GM23338 (cell line): ENCODE data around the gene ZFYVE21. TPM values are rescaled to one million over a fixed set of nuclear protein-coding genes. Genes with fewer than 3 reads are reported as not detected.

Experiments
- ATAC-seq: fragments of 200-7000 bp; cut with Tn5 transposase; 3 replicates; pipeline ENCODE4 v1.9.1; 2020
- DNase-seq: peaks from one replicate; pipeline ENCODE4 v3.0.0-alpha.2; 2015; ENCODE audit warnings: low spot score
- H2AFZ ChIP-seq: fragments of 200-600 bp; sonication (generic); 2 replicates; pipeline ENCODE4 v1.8.0; 2016; ENCODE audit warnings: antibody characterized with exemption, mild to moderate bottlenecking, moderate library complexity
- H3F3A ChIP-seq: fragments of 200-600 bp; sonication (generic); replicated peaks from 2 replicates; pipeline ENCODE4 v1.8.0; 2017; ENCODE audit warnings: antibody characterized with exemption, mixed run types, low read depth
- H3K27ac ChIP-seq: fragments of 200-600 bp; sonication (generic); 2 replicates; pipeline ENCODE4 v1.6.1; 2016; ENCODE audit warnings: low read depth
- H3K27me3 ChIP-seq: fragments of 200-600 bp; sonication (generic); 2 replicates; pipeline ENCODE4 v1.8.0; 2016; ENCODE audit warnings: mild to moderate bottlenecking, mixed run types, moderate library complexity; ENCODE audit not compliant: insufficient read depth
- H3K36me3 ChIP-seq: fragments of 200-600 bp; sonication (generic); 2 replicates; pipeline ENCODE4 v1.8.0; 2016; ENCODE audit warnings: mild to moderate bottlenecking; ENCODE audit not compliant: insufficient read depth
- H3K4me1 ChIP-seq: fragments of 200-600 bp; sonication (generic); 2 replicates; pipeline ENCODE4 v1.8.0; 2016; ENCODE audit warnings: mild to moderate bottlenecking, moderate library complexity; ENCODE audit not compliant: insufficient read depth
- H3K4me2 ChIP-seq: fragments of 200-600 bp; sonication (generic); 2 replicates; pipeline ENCODE4 v1.7.1; 2017; ENCODE audit warnings: mixed run types
- H3K4me3 ChIP-seq: fragments of 200-600 bp; sonication (generic); 2 replicates; pipeline ENCODE4 v1.6.1; 2016; ENCODE audit warnings: mixed run types
- H3K79me2 ChIP-seq: fragments of 200-600 bp; sonication (generic); replicated peaks from 2 replicates; pipeline ENCODE4 v1.8.0; 2017; ENCODE audit warnings: mild to moderate bottlenecking; ENCODE audit not compliant: insufficient read depth
- H3K9me2 ChIP-seq: fragments of 200-600 bp; sonication (generic); 2 replicates; pipeline ENCODE4 v1.8.0; 2017; ENCODE audit not compliant: insufficient read depth
- H4K20me1 ChIP-seq: fragments of 200-600 bp; sonication (generic); replicated peaks from 2 replicates; pipeline ENCODE4 v1.8.0; 2017; ENCODE audit warnings: mild to moderate bottlenecking; ENCODE audit not compliant: insufficient read depth
- H3K27ac Mint-ChIP-seq: 2 replicates; pipeline ENCODE4 v1.8.0; 2020; ENCODE audit warnings: inconsistent platforms, mild to moderate bottlenecking, moderate library complexity, mixed read lengths
- H3K27me3 Mint-ChIP-seq: 3 replicates; pipeline ENCODE4 v1.8.0; 2022; ENCODE audit warnings: low read depth, mild to moderate bottlenecking, moderate library complexity, mixed read lengths, inconsistent platforms; ENCODE audit not compliant: insufficient read depth, poor library complexity
- H3K36me3 Mint-ChIP-seq: 3 replicates; pipeline ENCODE4 v1.8.0; 2021; ENCODE audit warnings: low read depth, mild to moderate bottlenecking, inconsistent platforms, moderate library complexity, mixed read lengths
- H3K4me1 Mint-ChIP-seq: 3 replicates; pipeline ENCODE4 v1.8.0; 2020; ENCODE audit warnings: mild to moderate bottlenecking, inconsistent platforms, mixed read lengths
- H3K4me3 Mint-ChIP-seq: 3 replicates; pipeline ENCODE4 v1.8.0; 2021; ENCODE audit warnings: moderate library complexity, mild to moderate bottlenecking, inconsistent platforms, mixed read lengths
- H3K9me3 Mint-ChIP-seq: 3 replicates; pipeline ENCODE4 v1.8.0; 2020; ENCODE audit warnings: moderate library complexity, mild to moderate bottlenecking, inconsistent platforms, mixed read lengths
- CREB1 ChIP-seq: fragments of 250-450 bp; sonication (Bioruptor Pico); IDR thresholded peaks from 2 replicates; pipeline ENCODE4 v1.5.0; 2020; ENCODE audit warnings: low read depth, mild to moderate bottlenecking, moderate library complexity
- EZH2 ChIP-seq: fragments of 200-600 bp; sonication (generic); IDR thresholded peaks from one replicate; pipeline ENCODE4 v1.8.0; 2017; ENCODE audit warnings: antibody characterized with exemption, mild to moderate bottlenecking, low read depth; ENCODE audit not compliant: unreplicated experiment
- EZH2phosphoT487 ChIP-seq: fragments of 200-600 bp; sonication (generic); IDR thresholded peaks from one replicate; pipeline ENCODE4 v1.8.1; 2018; ENCODE audit warnings: antibody characterized with exemption; ENCODE audit not compliant: unreplicated experiment
- JUNB ChIP-seq: IDR thresholded peaks from one replicate; pipeline ENCODE4 v1.6.1; 2016; ENCODE audit warnings: antibody characterized with exemption; ENCODE audit not compliant: unreplicated experiment
- NANOG ChIP-seq: IDR thresholded peaks from 2 replicates; pipeline ENCODE4 v1.6.1; 2016; ENCODE audit warnings: antibody characterized with exemption, borderline replicate concordance
- POLR2AphosphoS5 ChIP-seq: IDR thresholded peaks from 2 replicates; pipeline ENCODE4 v1.6.1; 2016; ENCODE audit warnings: antibody characterized with exemption, low read depth
- REST ChIP-seq: IDR thresholded peaks from one replicate; pipeline ENCODE4 v1.6.1; 2018; ENCODE audit warnings: antibody characterized with exemption; ENCODE audit not compliant: unreplicated experiment
- ZNF114 ChIP-seq: fragments of 250-450 bp; sonication (Bioruptor Pico); IDR thresholded peaks from 2 replicates; pipeline ENCODE4 v1.5.0; 2020; ENCODE audit warnings: mild to moderate bottlenecking, moderate library complexity
- ZNF331 ChIP-seq: fragments of 250-450 bp; sonication (Bioruptor Pico); IDR thresholded peaks from 2 replicates; pipeline ENCODE4 v1.5.0; 2020; ENCODE audit warnings: low read depth, mild to moderate bottlenecking, moderate library complexity
- ZNF462 ChIP-seq: fragments of 250-450 bp; sonication (Bioruptor Pico); IDR thresholded peaks from 2 replicates; pipeline ENCODE4 v1.5.0; 2020; ENCODE audit warnings: mild to moderate bottlenecking, moderate library complexity
- polyA plus RNA-seq: library from polyadenylated mRNA; unstranded; fragments of >200 nt; fragmentation: Nextera tagmentation; extraction: Ambion mirVana; gene quantifications from 2 replicates; pipeline ENCODE4 v1.2.1, GENCODE V29; 2016
- total RNA-seq: library from RNA; depleted of rRNA; stranded (reverse); fragments of >200 nt; shearing (Covaris generic); gene quantifications from 2 replicates; pipeline ENCODE4 v1.2.3, GENCODE V29; 2014

The ZFYVE21 gene
- total and polyA plus RNA-seq, 2 experiments from 2014 or later: 88.0 to 89.6 TPM

- peaks cover 12% of the 10 kb centered on the region; the same call in 1 of the 2 replicates for H4K20me1 ChIP-seq
- no peaks in the 10 kb centered on the region; the same call in 1 of the 2 replicates for H3K4me1 ChIP-seq
- no peaks in the 10 kb centered on the region for H3F3A ChIP-seq
- no peaks in the 10 kb centered on the region for H3K36me3 ChIP-seq
- Mint-ChIP-seq H3K9me3 (no peaks in the 10 kb centered on the region), H3K27ac (no peak overlapping the region), H3K4me3 (no peak overlapping the region), H3K27me3 (peaks cover 6% of the 10 kb centered on the region), H3K36me3 (peaks cover 4% of the 10 kb centered on the region; the same call in 1 of the 3 replicates), H3K4me1 (peaks cover 12% of the 10 kb centered on the region)
- H3K27me3 ChIP-seq: no peaks in the 10 kb centered on the region
- H3K4me3 ChIP-seq: no peak overlapping the region
- DNase-seq (no peak), ATAC-seq (no peak)
- H2AFZ ChIP-seq: no peak overlapping the region
- no peak overlapping the region for H3K4me2 ChIP-seq
- H3K9me2 ChIP-seq: no peaks in the 10 kb centered on the region
- H3K79me2 ChIP-seq: peaks cover 79% of the 10 kb centered on the region
- TF ChIP-seq NANOG (no peak), CREB1 (no peak), JUNB (no peak), REST (no peak), ZNF462 (CRISPR knock-in tag) (no peak), ZNF114 (CRISPR knock-in tag) (no peak), EZH2 (no peak), EZH2phosphoT487 (no peak), POLR2AphosphoS5 (no peak), ZNF331 (no peak)
- no peak overlapping the region for H3K27ac ChIP-seq
Observed at GRCh38 chr14:103719751-103720150, 4.1 kb downstream of the ZFYVE21 start.
